Urinary bladder (tissue), 4 donors: Measurements from ENCODE around the gene SCAF11. TPM values are rescaled to one million over a fixed set of nuclear protein-coding genes. Genes with fewer than 3 reads are reported as not detected.

ENCODE experiments used
- DNase-seq: peaks from one replicate; pipeline ENCODE4 v3.0.0-alpha.2; 2015; ENCODE audit errors: extremely low spot score
- H3K27ac ChIP-seq: one replicate; pipeline ENCODE4 v1.5.1; 2013; ENCODE audit warnings: low read depth, mild to moderate bottlenecking, moderate library complexity
- H3K36me3 ChIP-seq: one replicate; pipeline ENCODE4 v1.6.1; 2013; ENCODE audit warnings: mild to moderate bottlenecking, moderate library complexity; ENCODE audit not compliant: insufficient read depth
- H3K4me1 ChIP-seq: one replicate; pipeline ENCODE4 v1.6.1; 2013; ENCODE audit warnings: mild to moderate bottlenecking, moderate library complexity; ENCODE audit not compliant: insufficient read depth
- H3K4me3 ChIP-seq: one replicate; pipeline ENCODE4 v1.5.1; 2013; ENCODE audit warnings: low read depth, low read length
- WGBS: extraction: QIAGEN DNeasy Blood & Tissue Kit; methylation state at CpG from one replicate; pipeline ENCODE4 v1.1.7; 2013; 5-methylcytosine and 5-hydroxymethylcytosine counted together
- polyA plus RNA-seq: library from polyadenylated mRNA; stranded (reverse); fragments of 200-250 nt; gene quantifications from one replicate; pipeline ENCODE4 v1.2.3, GENCODE V29; 2013
- small RNA-seq: library from RNA; depleted of rRNA; stranded (forward); fragments of <200 nt; gene quantifications from one replicate; pipeline ENCODE3, GENCODE V24; 2014
- total RNA-seq: library from RNA; depleted of rRNA; stranded (reverse); fragments of >200 nt; gene quantifications from one replicate; pipeline ENCODE4 v1.2.3, GENCODE V29; 2014
- donor health status: healthy with polysubstance abuse.
- donor health status: healthy.

SCAF11 gene
- total and polyA plus RNA-seq, 2 donors, result 31.6 to 214 TPM

- WGBS, result 84% methylated on average over 2 of the region's 2 CpGs
- no peaks in the 10 kb centered on the region for H3K36me3 ChIP-seq
- no peak overlapping the region for H3K4me3 ChIP-seq
- no peak overlapping the region for H3K27ac ChIP-seq
- no peaks in the 10 kb centered on the region for H3K4me1 ChIP-seq
- DNase-seq, result no peak
These were observed 110.9 kb downstream of the SCAF11 start for GRCh38 chr12:45879363-45879895.

- H3K4me3 ChIP-seq, result no peak overlapping the region
- no peaks in the 10 kb centered on the region for H3K4me1 ChIP-seq
- H3K36me3 ChIP-seq, result no peaks in the 10 kb centered on the region
- no peak for DNase-seq
- peak overlapping the region; percentile 10 for H3K27ac ChIP-seq
- 37% methylated on average over 8 of the region's 8 CpGs for WGBS
These were observed 111.6 kb downstream of the SCAF11 start for GRCh38 chr12:45878630-45879255.

GRCh38 chr12:45877069-45877468 is 113.3 kb downstream of the SCAF11 start:
- H3K36me3 ChIP-seq, result no peaks in the 10 kb centered on the region
- 100% methylated on average over 5 of the region's 5 CpGs for WGBS
- DNase-seq, result no peak
- H3K4me3 ChIP-seq, result no peak overlapping the region
- no peak overlapping the region for H3K27ac ChIP-seq
- no peaks in the 10 kb centered on the region for H3K4me1 ChIP-seq

GRCh38 chr12:45872446-45872845 is 117.9 kb downstream of the SCAF11 start:
- Histone ChIP-seq H3K4me3 (no peak overlapping the region), H3K27ac (no peak overlapping the region), H3K4me1 (no peaks in the 10 kb centered on the region), H3K36me3 (no peaks in the 10 kb centered on the region)
- 87% methylated on average over 7 of the region's 7 CpGs for WGBS
- no peak for DNase-seq

Small RNA genes within 50 kb of the gene (small RNA-seq; reads per million reads assigned to genes)
- gene RN7SL246P, result not detected
